HL-60 (cell line): ENCODE measurements around the gene DARS1.

ENCODE experiments used
- CTCF ChIP-seq: IDR thresholded peaks from one replicate; pipeline ENCODE4 v1.5.1; 2011; ENCODE audit warnings: low read length, control low read depth, inconsistent platforms; ENCODE audit not compliant: insufficient read depth
- GABPA ChIP-seq: IDR thresholded peaks from 2 replicates; pipeline ENCODE4 v1.6.1; 2012; ENCODE audit warnings: low read depth
- POLR2AphosphoS5 ChIP-seq: IDR thresholded peaks from 2 replicates; pipeline ENCODE4 v1.6.1; 2012; ENCODE audit warnings: low read depth
- SPI1 ChIP-seq: IDR thresholded peaks from 2 replicates; pipeline ENCODE4 v1.6.1; 2012; ENCODE audit warnings: low read depth, mild to moderate bottlenecking, borderline replicate concordance
- TF ChIP-seq, protein P1 (sequence below): IDR thresholded peaks from 2 replicates; pipeline ENCODE4 v1.6.1; 2012; ENCODE audit warnings: low read depth; ENCODE audit not compliant: insufficient replicate concordance

- no peak for TF ChIP-seq POLR2AphosphoS5
- no peak for TF ChIP-seq CTCF
- TF ChIP-seq, protein P1, sequence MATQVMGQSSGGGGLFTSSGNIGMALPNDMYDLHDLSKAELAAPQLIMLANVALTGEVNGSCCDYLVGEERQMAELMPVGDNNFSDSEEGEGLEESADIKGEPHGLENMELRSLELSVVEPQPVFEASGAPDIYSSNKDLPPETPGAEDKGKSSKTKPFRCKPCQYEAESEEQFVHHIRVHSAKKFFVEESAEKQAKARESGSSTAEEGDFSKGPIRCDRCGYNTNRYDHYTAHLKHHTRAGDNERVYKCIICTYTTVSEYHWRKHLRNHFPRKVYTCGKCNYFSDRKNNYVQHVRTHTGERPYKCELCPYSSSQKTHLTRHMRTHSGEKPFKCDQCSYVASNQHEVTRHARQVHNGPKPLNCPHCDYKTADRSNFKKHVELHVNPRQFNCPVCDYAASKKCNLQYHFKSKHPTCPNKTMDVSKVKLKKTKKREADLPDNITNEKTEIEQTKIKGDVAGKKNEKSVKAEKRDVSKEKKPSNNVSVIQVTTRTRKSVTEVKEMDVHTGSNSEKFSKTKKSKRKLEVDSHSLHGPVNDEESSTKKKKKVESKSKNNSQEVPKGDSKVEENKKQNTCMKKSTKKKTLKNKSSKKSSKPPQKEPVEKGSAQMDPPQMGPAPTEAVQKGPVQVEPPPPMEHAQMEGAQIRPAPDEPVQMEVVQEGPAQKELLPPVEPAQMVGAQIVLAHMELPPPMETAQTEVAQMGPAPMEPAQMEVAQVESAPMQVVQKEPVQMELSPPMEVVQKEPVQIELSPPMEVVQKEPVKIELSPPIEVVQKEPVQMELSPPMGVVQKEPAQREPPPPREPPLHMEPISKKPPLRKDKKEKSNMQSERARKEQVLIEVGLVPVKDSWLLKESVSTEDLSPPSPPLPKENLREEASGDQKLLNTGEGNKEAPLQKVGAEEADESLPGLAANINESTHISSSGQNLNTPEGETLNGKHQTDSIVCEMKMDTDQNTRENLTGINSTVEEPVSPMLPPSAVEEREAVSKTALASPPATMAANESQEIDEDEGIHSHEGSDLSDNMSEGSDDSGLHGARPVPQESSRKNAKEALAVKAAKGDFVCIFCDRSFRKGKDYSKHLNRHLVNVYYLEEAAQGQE, result no peak
- no peak for TF ChIP-seq GABPA
- TF ChIP-seq SPI1, result no peak
Measured at GRCh38 chr2:136010126-136010525, 24.7 kb upstream of the DARS1 start.
